Sigmoid colon (tissue), 3 donors: ENCODE measurements around the gene C1orf116.

Experiments used
- POLR2A ChIP-seq, 2 donors: fragments of 450-650 bp; IDR thresholded peaks; one replicate each; pipeline ENCODE4 v1.6.1; 2016; ENCODE audit warnings: antibody characterized with exemption in 2 of 2, mild to moderate bottlenecking in 2 of 2, moderate library complexity in 2 of 2
- TF ChIP-seq, protein P1 (sequence below), 4 experiments: fragments of 450-650 bp in 3 of 4; fragments of 200-600 bp in 1 of 4; IDR thresholded peaks; one replicate each; pipeline ENCODE4 v1.5.1; 2016 to 2019; ENCODE audit warnings: antibody characterized with exemption in 4 of 4, mild to moderate bottlenecking in 3 of 4, moderate library complexity in 2 of 4

- no peak for TF ChIP-seq POLR2A (IDR thresholded peaks at IDR 0.05)
- TF ChIP-seq, protein P1, sequence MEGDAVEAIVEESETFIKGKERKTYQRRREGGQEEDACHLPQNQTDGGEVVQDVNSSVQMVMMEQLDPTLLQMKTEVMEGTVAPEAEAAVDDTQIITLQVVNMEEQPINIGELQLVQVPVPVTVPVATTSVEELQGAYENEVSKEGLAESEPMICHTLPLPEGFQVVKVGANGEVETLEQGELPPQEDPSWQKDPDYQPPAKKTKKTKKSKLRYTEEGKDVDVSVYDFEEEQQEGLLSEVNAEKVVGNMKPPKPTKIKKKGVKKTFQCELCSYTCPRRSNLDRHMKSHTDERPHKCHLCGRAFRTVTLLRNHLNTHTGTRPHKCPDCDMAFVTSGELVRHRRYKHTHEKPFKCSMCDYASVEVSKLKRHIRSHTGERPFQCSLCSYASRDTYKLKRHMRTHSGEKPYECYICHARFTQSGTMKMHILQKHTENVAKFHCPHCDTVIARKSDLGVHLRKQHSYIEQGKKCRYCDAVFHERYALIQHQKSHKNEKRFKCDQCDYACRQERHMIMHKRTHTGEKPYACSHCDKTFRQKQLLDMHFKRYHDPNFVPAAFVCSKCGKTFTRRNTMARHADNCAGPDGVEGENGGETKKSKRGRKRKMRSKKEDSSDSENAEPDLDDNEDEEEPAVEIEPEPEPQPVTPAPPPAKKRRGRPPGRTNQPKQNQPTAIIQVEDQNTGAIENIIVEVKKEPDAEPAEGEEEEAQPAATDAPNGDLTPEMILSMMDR (IDR thresholded peaks at IDR 0.05): no peak
These were observed 7.2 kb downstream of the C1orf116 start for GRCh38 chr1:207025146-207025880.
